ENCODE measurements around the gene SCN3B. TPM values are rescaled to one million over a fixed set of nuclear protein-coding genes. Genes with fewer than 3 reads are reported as not detected.

The SCN3B gene
- total and polyA plus RNA-seq, 2 of the 13 experiments (the other 11 are each of a cell fraction or from before 2014, with no cell fraction given), result 0.07 to 0.11 TPM

DNA sequence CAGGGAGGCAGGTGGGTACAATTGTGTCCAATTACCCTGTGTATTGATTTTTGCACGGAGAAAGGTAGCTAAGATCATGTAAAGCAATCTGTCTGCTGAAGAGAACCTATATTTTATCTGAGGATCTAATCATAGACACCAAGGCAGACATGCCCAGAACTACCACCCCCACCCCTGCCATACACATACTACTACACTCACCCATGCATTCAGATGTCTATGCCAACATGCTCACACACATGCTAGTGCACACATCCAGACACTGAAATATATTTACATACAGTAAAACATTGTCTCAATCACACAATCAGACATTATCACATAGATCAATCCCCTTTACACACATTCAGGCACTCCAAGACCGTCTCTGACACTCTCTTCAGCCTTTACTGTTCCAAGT lies 1.8 kb downstream of the SCN3B start (continued):
- TF ChIP-seq, protein P1, sequence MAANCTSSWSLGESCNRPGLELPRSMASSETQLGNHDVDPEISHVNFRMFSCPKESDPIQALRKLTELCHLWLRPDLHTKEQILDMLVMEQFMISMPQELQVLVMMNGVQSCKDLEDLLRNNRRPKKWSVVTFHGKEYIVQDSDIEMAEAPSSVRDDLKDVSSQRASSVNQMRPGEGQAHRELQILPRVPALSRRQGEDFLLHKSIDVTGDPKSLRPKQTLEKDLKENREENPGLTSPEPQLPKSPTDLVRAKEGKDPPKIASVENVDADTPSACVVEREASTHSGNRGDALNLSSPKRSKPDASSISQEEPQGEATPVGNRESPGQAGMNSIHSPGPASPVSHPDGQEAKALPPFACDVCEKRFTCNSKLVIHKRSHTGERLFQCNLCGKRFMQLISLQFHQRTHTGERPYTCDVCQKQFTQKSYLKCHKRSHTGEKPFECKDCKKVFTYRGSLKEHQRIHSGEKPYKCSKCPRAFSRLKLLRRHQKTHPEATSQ (CRISPR knock-in tag; IDR thresholded peaks at IDR 0.05; ENCODE audit: borderline replicate concordance), result no peak
- no peak for TF ChIP-seq ZNF12 (CRISPR knock-in tag; IDR thresholded peaks at IDR 0.05)
- no peak for TF ChIP-seq ZSCAN9 (CRISPR knock-in tag; IDR thresholded peaks at IDR 0.05; ENCODE audit: borderline replicate concordance)
- TF ChIP-seq CCAR2 (optimal IDR thresholded peaks at IDR 0.05; ENCODE audit: low read depth, low read length), result no peak
- TF ChIP-seq, protein P2, sequence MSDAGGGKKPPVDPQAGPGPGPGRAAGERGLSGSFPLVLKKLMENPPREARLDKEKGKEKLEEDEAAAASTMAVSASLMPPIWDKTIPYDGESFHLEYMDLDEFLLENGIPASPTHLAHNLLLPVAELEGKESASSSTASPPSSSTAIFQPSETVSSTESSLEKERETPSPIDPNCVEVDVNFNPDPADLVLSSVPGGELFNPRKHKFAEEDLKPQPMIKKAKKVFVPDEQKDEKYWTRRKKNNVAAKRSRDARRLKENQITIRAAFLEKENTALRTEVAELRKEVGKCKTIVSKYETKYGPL (CRISPR knock-in tag; IDR thresholded peaks at IDR 0.05), result no peak
- TF ChIP-seq ZSCAN25 (CRISPR knock-in tag; IDR thresholded peaks at IDR 0.05), result no peak
- TF ChIP-seq TP53 (CRISPR knock-in tag; conservative IDR thresholded peaks at IDR 0.05), result no peak
- TF ChIP-seq ZNF709 (CRISPR knock-in tag; IDR thresholded peaks at IDR 0.05), result no peak
- TF ChIP-seq, protein P3, sequence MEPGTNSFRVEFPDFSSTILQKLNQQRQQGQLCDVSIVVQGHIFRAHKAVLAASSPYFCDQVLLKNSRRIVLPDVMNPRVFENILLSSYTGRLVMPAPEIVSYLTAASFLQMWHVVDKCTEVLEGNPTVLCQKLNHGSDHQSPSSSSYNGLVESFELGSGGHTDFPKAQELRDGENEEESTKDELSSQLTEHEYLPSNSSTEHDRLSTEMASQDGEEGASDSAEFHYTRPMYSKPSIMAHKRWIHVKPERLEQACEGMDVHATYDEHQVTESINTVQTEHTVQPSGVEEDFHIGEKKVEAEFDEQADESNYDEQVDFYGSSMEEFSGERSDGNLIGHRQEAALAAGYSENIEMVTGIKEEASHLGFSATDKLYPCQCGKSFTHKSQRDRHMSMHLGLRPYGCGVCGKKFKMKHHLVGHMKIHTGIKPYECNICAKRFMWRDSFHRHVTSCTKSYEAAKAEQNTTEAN (CRISPR knock-in tag; conservative IDR thresholded peaks at IDR 0.05), result no peak
- TF ChIP-seq PHF21A (CRISPR knock-in tag; IDR thresholded peaks at IDR 0.05), result no peak
- TF ChIP-seq SMARCE1 (IDR thresholded peaks at IDR 0.05; ENCODE audit: borderline replicate concordance), result no peak
- no peak for TF ChIP-seq DNMT3B (CRISPR knock-in tag; conservative IDR thresholded peaks at IDR 0.05)
- TF ChIP-seq, protein P4, sequence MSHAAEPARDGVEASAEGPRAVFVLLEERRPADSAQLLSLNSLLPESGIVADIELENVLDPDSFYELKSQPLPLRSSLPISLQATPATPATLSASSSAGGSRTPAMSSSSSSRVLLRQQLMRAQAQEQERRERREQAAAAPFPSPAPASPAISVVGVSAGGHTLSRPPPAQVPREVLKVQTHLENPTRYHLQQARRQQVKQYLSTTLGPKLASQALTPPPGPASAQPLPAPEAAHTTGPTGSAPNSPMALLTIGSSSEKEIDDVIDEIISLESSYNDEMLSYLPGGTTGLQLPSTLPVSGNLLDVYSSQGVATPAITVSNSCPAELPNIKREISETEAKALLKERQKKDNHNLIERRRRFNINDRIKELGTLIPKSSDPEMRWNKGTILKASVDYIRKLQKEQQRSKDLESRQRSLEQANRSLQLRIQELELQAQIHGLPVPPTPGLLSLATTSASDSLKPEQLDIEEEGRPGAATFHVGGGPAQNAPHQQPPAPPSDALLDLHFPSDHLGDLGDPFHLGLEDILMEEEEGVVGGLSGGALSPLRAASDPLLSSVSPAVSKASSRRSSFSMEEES (CRISPR knock-in tag; IDR thresholded peaks at IDR 0.05), result no peak
- TF ChIP-seq RXRA (CRISPR knock-in tag; IDR thresholded peaks at IDR 0.05), result no peak
- TF ChIP-seq WIZ (CRISPR knock-in tag; IDR thresholded peaks at IDR 0.05), result no peak
